AG08396 (cell line): ENCODE data around the gene BARX2.
"Not testable (repeated sequence)": the region's sequence is repeated elsewhere in the genome, so short reads cannot be mapped to it uniquely, and the experiment has no call there.

Experiments used
- DNase-seq: peaks from one replicate; pipeline ENCODE4 v3.0.0; 2012; ENCODE audit warnings: low spot score, mixed read lengths

The BARX2 gene

GRCh38 chr11:129375751-129376657 lies at the start of gene BARX2:
BARX2 (plus strand) TSS chr11:129375848; CDS start chr11:129376036, 188 bp downstream.
- peak; percentile 70 for DNase-seq

GRCh38 chr11:129326921-129327320 lies 48.7 kb upstream of the BARX2 start:
- no peak for DNase-seq

- not testable (repeated sequence) for DNase-seq
Measured at GRCh38 chr11:129327708-129328107, 47.9 kb upstream of the BARX2 start.

- DNase-seq, result no peak
Measured at GRCh38 chr11:129328756-129329155, 46.9 kb upstream of the BARX2 start.

GRCh38 chr11:129331217-129331616 lies 44.4 kb upstream of the BARX2 start:
- DNase-seq, result no peak

- peak; percentile 82 for DNase-seq
Measured at GRCh38 chr11:129331871-129332274, 43.8 kb upstream of the BARX2 start.

- DNase-seq, result no peak
Measured at GRCh38 chr11:129333873-129334272, 41.8 kb upstream of the BARX2 start.

GRCh38 chr11:129344301-129344940 lies 31.2 kb upstream of the BARX2 start:
- DNase-seq, result not testable (repeated sequence)

- no peak for DNase-seq
Measured at GRCh38 chr11:129346916-129347315, 28.7 kb upstream of the BARX2 start.

- DNase-seq, result no peak
Measured at GRCh38 chr11:129348813-129349212, 26.8 kb upstream of the BARX2 start.

- DNase-seq, result no peak
Measured at GRCh38 chr11:129352676-129353075, 23.0 kb upstream of the BARX2 start.

- no peak for DNase-seq
Measured at GRCh38 chr11:129354691-129355090, 21.0 kb upstream of the BARX2 start.

- no peak for DNase-seq
Measured at GRCh38 chr11:129359748-129360147, 15.9 kb upstream of the BARX2 start.

- peak; percentile 82 for DNase-seq
Measured at GRCh38 chr11:129364143-129364654, 11.4 kb upstream of the BARX2 start.

- DNase-seq, result no peak
Measured at GRCh38 chr11:129365816-129366215, 9.8 kb upstream of the BARX2 start.

- DNase-seq, result no peak
Measured at GRCh38 chr11:129366737-129367597, 8.7 kb upstream of the BARX2 start.

- DNase-seq, result no peak
Measured at GRCh38 chr11:129368889-129369672, 6.6 kb upstream of the BARX2 start.

GRCh38 chr11:129370715-129371114 lies 4.9 kb upstream of the BARX2 start:
- no peak for DNase-seq

- peak; percentile 21 for DNase-seq
Measured at GRCh38 chr11:129372609-129373488, 2.8 kb upstream of the BARX2 start.

GRCh38 chr11:129373489-129373953 lies 2.1 kb upstream of the BARX2 start:
- peak; percentile 36 for DNase-seq
